NCI-H2227 (cell line): ENCODE results near the gene CENPVL1.
"Not testable (repeated sequence)": the region's sequence is repeated elsewhere in the genome, so short reads cannot be mapped to it uniquely, and the experiment has no call there.

Experiments used
- DNase-seq: peaks from one replicate; lab custom pipeline; 2025; ENCODE audit not compliant: unreplicated experiment; lab: John Stamatoyannopoulos, UW

CENPVL1 gene

DNA sequence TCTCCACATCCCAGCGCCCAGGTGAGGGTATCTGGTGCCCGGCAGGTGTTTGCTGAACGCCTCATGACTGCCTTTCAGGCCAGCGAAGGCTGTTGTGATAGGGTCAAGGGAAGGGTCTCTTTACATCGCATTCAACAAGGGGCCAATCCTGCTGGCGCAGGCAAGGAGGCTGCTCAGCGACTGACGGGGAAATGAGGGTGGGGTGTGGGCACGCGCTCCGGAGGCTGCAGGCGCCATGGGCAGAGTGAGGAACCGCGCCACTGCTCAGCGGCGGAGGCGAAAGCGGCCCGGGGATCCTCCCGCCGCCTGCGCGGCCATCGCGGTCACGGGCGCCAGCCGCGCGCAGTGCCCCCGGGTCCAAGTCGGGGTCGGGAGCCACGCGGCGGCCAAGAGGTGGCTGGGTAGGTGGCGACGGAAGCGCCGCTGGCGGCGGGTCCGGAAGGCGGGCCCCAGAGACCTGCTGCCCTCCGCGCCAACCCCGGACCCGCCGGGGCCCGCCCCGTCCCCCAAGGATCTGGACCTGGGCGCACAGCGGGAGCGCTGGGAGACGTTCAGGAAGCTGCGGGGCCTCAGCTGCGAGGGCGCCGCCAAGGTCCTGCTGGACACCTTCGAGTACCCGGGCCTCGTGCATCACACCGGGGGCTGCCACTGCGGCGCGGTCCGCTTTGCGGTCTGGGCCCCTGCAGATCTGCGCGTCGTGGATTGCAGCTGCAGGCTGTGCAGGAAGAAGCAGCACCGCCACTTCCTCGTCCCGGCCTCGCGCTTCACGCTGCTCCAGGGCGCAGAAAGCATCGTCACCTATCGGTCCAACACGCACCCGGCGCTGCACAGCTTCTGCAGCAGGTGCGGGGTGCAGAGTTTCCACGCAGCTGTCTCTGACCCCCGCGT is at the start of gene CENPVL1:
CENPVL1 (plus strand) TSS at position 236 of the 888 bp plus-strand sequence; CDS start at position 236, 0 bp downstream.
- DNase-seq, result not testable (repeated sequence)

DNA sequence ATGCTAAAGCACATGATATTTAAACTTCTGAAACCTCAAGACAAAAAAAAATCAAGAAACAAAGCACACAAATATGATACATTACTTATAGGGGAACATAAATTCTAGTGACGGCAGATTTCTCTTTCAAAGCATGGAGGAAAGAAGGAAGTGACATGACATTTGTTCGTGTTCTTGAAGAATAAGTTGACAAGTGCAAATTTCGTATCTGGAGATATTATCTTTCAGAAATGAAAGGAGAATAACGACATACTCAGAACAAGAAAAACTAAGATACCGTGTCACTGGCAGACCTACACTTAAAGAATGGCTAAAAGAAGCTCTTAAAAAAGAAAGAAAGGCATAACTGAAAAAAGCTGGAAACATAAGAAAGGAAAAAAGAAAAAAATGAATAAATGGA is 44.3 kb upstream of the CENPVL1 start:
- no peak for DNase-seq

DNA sequence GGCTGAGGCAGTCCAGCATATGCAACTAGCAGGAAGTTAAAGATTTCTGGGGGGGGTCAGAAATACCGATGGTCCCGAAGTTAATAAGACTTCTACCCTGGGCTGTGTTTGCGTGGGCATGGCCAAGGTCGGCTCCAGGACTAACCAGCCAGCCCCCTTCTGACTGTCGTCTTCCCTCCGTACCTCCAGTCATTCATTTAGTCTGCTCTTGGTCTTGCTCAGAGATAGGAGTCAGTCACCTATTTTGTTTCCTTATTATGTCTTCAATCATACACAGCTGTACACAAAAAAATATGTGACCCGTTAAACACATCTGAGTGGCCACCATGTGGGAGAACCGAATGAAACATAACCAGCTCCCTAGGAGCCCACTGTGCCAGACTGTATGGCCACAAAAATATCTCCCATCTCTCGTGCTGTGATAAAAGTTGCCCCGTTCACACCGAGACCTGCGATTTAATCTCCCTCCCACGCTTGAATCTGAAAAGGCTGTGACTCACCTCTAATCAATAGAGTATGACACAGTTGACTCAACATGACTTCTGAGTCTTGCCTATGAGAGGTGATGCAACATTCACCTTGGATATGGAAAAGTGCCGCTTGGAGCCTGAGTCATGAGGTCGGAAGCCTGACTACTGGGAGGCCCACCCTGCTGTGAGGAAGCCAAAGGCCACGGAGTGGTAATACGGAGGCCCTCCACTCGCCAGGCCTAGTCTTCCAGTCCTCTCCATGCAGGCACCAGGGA is 30.5 kb upstream of the CENPVL1 start:
- DNase-seq, result not testable (repeated sequence)

DNA sequence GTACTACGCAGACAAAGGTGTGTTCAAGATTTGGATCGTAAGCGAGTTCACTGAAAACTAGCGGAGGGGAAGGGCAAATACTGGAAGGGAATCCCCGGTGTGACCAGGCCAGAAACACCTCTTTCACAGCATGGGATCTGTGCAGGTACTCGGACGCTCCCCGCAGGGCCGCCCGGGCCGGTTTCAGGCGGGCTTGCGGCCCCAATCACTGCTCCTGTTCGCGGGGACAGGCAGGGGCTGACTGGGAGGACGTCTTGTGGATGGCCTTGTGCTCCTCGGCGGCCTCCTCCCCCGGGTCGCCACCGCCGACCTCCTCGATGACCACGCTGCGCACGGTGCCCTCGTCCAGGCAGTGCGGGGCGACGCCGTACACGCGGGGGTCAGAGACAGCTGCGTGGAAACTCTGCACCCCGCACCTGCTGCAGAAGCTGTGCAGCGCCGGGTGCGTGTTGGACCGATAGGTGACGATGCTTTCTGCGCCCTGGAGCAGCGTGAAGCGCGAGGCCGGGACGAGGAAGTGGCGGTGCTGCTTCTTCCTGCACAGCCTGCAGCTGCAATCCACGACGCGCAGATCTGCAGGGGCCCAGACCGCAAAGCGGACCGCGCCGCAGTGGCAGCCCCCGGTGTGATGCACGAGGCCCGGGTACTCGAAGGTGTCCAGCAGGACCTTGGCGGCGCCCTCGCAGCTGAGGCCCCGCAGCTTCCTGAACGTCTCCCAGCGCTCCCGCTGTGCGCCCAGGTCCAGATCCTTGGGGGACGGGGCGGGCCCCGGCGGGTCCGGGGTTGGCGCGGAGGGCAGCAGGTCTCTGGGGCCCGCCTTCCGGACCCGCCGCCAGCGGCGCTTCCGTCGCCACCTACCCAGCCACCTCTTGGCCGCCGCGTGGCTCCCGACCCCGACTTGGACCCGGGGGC is 28.2 kb upstream of the CENPVL1 start:
- not testable (repeated sequence) for DNase-seq

DNA sequence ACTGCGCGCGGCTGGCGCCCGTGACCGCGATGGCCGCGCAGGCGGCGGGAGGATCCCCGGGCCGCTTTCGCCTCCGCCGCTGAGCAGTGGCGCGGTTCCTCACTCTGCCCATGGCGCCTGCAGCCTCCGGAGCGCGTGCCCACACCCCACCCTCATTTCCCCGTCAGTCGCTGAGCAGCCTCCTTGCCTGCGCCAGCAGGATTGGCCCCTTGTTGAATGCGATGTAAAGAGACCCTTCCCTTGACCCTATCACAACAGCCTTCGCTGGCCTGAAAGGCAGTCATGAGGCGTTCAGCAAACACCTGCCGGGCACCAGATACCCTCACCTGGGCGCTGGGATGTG is 27.6 kb upstream of the CENPVL1 start, which contains the start of gene CENPVL2:
CENPVL2 (minus strand) TSS at position 112 of the 343 bp plus-strand sequence; CDS start at position 112, 0 bp downstream.
- not testable (repeated sequence) for DNase-seq

DNA sequence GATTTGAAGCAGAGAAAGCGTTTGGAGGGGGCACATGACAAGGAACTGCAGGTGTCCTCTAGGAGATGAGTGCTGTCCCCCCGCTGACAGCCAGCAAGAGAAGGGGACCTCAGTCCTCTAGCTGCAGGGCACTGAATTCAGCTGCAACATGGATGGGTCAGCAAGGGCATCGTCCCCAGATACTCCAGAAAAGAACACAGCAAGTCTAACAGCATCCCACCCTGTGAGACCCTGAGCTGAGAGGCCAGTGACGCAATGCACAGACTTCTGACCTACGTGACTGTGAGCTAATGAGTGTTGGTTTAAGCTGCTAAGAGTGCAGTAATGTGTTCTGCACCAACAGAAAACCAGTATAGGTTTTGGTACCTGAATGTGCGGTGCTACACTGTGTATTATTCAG is 16.1 kb upstream of the CENPVL1 start:
- DNase-seq, result no peak

DNA sequence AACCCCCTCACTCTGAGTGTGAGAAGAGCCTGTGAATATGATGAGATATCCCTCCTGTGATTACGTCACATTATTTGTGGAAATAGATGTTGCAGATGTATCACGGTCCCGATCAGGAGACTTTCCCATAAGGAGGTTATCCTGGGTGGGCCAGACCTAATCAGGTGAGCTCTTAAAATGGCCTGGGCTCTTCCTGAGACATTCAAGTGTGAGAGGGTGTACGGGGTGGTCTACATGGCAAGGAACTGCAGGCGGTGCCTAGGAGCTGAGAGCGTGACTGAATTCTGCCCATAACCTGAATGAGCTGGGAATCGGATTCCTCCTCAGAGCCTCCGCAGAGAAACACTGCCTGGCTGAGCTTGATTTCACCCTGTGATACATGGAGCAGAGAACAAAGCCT is 12.9 kb upstream of the CENPVL1 start:
- DNase-seq, result no peak

DNA sequence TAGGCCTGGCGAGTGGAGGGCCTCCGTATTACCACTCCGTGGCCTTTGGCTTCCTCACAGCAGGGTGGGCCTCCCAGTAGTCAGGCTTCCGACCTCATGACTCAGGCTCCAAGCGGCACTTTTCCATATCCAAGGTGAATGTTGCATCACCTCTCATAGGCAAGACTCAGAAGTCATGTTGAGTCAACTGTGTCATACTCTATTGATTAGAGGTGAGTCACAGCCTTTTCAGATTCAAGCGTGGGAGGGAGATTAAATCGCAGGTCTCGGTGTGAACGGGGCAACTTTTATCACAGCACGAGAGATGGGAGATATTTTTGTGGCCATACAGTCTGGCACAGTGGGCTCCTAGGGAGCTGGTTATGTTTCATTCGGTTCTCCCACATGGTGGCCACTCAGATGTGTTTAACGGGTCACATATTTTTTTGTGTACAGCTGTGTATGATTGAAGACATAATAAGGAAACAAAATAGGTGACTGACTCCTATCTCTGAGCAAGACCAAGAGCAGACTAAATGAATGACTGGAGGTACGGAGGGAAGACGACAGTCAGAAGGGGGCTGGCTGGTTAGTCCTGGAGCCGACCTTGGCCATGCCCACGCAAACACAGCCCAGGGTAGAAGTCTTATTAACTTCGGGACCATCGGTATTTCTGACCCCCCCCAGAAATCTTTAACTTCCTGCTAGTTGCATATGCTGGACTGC is 2.8 kb downstream of the CENPVL1 start:
- DNase-seq, result not testable (repeated sequence)

DNA sequence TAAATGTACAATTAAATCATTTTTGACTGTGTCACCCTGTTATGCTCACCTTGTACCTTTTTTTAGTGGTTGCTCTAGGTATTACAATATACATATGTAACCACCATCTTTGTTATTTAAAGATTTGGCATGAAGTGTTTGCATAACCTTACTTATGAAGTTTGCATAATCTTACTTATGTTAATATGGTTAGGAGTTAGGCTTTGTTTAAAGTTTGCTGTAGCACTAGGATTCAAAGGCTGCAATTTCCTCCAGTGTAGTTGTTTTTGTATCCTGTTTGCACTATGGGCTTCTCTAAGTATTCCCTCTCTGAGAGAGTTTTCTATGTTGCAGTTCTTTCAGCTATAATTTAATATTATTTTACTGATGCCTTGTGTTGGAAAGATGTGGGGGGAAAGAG is 17.9 kb downstream of the CENPVL1 start:
- no peak for DNase-seq

DNA sequence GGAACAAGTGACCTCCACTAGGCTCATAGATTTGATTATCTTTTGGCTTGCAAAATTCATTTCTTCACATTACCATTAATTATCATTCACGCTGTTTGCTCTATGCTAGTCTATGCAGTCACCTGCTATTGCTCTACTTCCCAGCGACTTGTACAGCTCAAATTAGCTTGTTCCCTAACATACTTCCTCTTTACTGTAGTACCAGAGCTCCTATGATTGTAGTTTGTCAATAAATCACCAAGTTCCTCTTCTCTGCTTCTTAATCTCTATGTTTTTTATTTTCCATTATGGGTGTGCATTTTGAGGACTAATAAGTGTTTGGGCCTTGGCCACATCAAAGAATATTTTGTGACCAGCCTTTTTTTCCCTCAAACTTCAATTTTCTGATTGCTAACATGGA is 26.8 kb downstream of the CENPVL1 start:
- no peak for DNase-seq

DNA sequence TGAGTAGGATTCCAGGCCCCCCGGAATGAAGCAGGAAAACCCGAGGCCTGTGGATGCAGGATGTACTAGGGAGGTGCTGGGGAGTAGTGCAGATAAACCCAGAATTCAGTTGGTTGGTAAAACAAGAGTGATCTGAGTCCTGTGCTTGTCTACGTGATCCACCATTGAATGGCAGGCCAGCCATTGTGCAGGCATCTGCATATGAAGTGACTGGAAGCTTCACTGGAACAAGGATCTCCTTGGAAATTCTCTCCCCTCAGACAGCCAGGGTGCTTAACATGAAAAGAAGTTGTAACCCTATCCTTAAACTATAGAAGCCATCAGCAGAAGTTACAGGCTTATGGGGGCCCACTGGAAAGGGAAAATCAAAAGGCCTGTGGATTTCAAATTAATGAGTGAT is 32.3 kb downstream of the CENPVL1 start:
- DNase-seq, result no peak

DNA sequence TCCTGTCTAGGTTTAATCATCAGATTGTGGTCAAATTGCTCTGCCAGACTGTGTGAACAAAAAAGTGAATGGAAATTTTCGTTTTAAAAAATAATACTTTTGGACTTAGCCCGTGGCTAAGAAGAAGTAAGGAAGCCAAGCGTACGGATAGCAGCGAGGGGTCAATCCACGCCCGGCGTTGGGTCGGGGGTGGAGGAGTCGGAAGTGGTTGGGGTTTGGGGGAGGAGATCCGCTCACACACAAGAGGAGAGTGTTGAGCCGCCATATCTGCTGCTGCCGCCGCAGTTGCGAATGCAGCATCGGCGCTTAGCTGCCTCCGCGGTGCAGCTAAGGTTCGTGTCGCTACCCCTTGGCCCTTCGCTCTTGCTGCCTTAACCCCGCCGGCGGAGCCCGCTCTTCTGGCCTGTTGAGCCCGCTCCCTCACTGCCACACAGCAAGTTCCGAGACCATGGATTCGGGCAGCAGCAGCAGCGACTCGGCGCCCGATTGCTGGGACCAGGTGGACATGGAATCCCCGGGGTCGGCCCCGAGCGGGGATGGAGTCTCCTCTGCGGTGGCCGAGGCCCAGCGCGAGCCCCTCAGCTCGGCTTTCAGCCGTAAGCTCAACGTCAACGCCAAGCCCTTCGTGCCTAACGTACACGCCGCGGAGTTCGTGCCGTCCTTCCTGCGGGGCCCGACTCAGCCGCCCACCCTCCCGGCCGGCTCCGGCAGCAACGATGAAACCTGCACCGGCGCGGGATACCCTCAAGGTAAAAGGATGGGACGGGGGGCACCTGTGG is 33.1 kb downstream of the CENPVL1 start, which contains the start of gene GSPT2:
GSPT2 (plus strand) TSS at position 264 of the 779 bp plus-strand sequence; CDS start at position 449, 185 bp downstream.
- DNase-seq, result peak; percentile 86

DNA sequence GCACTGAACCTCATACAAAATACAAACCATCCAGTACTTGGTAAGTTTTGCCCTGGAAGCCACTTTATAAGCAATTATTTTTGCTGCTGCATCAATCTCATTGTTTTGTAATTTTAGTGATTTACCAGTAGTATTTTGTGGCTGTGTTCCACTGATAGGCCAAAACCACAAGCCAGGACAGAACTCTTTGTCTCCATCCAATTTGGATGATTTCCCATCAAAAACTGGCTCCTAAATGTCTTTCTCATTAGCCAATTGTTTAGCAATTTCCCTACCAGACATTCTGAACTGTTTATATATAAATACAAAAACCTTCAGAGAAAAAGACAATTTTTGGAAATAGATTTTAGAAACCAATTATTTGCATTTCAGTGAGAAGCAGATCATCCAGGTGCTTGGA is 37.4 kb downstream of the CENPVL1 start:
- DNase-seq, result no peak

DNA sequence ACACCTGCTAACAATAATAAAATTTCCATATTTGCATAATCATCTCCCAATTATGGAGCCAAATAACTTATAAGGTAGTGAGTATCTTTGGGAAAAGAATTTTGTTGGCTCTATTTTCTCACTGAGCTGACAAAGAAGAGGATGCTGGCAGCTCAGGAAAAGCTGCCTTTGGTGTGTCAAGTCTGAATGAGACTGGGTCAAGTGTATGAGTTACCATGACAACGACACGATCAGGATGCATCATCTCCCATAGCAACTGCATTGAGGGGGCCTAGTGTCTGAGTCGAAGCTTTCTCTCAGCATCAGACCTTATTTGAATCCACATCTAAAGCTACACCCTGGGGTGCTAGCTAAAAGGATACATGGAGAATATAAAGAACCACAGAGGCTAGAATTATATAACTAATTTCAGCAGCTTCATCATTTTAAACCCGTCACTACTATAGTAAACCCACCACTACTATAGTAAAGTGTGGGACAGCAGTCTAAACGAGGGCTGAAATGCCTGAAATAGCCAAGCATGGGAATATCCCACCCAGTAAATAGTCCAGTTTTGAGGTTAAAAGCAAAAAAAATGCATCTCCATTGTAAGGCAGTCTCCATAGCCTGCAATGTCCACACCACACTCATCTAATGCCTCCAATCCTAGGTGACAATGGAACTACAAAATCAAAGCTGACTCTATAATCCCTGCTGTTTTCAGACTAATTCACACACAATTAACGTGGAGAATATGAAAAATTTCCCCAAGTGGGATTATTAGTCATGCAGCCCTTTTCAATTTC is 48.9 kb downstream of the CENPVL1 start:
- DNase-seq, result peak; percentile 89

DNA sequence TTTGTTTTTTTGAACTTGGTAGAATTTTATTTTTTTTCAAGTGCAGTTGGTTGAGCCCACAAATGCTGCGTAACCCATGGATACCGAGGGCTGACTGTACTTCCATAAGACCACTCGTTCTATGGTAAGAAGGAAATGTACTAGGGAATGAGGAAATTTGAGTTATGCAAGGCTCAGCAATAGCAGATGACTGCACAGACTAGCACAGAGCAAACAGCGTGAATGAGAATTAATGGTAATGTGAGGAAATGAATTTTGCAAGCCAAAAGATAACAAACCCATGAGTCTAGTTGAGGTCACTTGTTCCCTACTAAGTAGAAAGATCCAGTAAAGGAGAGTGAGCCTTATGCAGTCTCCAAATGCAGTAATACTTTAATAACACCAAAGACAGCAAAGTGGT is 50.3 kb downstream of the CENPVL1 start:
- no peak for DNase-seq
